ENCODE data around the gene ZACN.
A peak's percentile ranks its signal among the peaks of the same experiment; 100 is the strongest.

Gene ZACN

GRCh38 chr17:76071531-76072147 lies 7.3 kb upstream of the ZACN start:
- ChIA-PET POLR2A (interaction anchor here (1.0 kb wide), 1 partner anchor 282 kb away, joined by 3 read pairs; the partner anchor contains the start of gene PRPSAP1), CTCF (interaction anchor here (1.0 to 1.7 kb wide), 4 partner anchors 11 to 327 kb away, joined by 3 to 5 read pairs (median 3); no protein-coding TSS in a partner anchor)
- TF ChIP-seq CTCF (IDR thresholded peaks at IDR 0.05; ENCODE audit: control extremely low read depth, extremely low read depth, low read depth, missing control alignments): no peak
- peak; percentile 66 for DNase-seq (ENCODE audit: extremely low spot score)

- ChIA-PET POLR2A (interaction anchor here (1.0 kb wide), 1 partner anchor 282 kb away, joined by 3 read pairs; the partner anchor contains the start of gene PRPSAP1), CTCF (interaction anchor here (1.0 to 1.7 kb wide), 4 partner anchors 11 to 326 kb away, joined by 3 to 5 read pairs (median 3); no protein-coding TSS in a partner anchor)
- TF ChIP-seq CTCF (IDR thresholded peaks at IDR 0.05; ENCODE audit: control extremely low read depth, extremely low read depth, low read depth, missing control alignments): no peak
- DNase-seq (ENCODE audit: extremely low spot score): peak; percentile 95
Measured at GRCh38 chr17:76072148-76072858, 6.7 kb upstream of the ZACN start, which contains the start of gene SRP68. TSS of gene SRP68 (minus strand) at chr17:76072517. CDS start at chr17:76072491, 26 bp downstream.

GRCh38 chr17:76074390-76075363 lies 4.3 kb upstream of the ZACN start, which contains the start of gene GALR2:
TSS of gene GALR2 (plus strand) at chr17:76074781. CDS start at chr17:76074884, 103 bp downstream.
- POLR2A ChIA-PET: no interaction called here
- CTCF ChIA-PET: interaction anchor here (0.8 to 1.3 kb wide), 2 partner anchors 9 to 11 kb away, joined by 3 to 4 read pairs; no protein-coding TSS in a partner anchor
- no peak for DNase-seq (ENCODE audit: extremely low spot score)
- TF ChIP-seq CTCF (IDR thresholded peaks at IDR 0.05; ENCODE audit: control extremely low read depth, extremely low read depth, low read depth, missing control alignments): no peak

- CTCF ChIA-PET: interaction anchor here (1.2 to 1.3 kb wide), 2 partner anchors 8 to 204 kb away, joined by 3 to 4 read pairs; no protein-coding TSS in a partner anchor
- TF ChIP-seq CTCF (IDR thresholded peaks at IDR 0.05; ENCODE audit: control extremely low read depth, extremely low read depth, low read depth, missing control alignments): no peak
- POLR2A ChIA-PET: no interaction called here
- DNase-seq (ENCODE audit: extremely low spot score): no peak
Measured at GRCh38 chr17:76075364-76076145, 3.4 kb upstream of the ZACN start.

- no peak for TF ChIP-seq CTCF (IDR thresholded peaks at IDR 0.05; ENCODE audit: control extremely low read depth, extremely low read depth, low read depth, missing control alignments)
- no peak for DNase-seq (ENCODE audit: extremely low spot score)
- POLR2A ChIA-PET: no interaction called here
- CTCF ChIA-PET: interaction anchor here (1.2 kb wide), 1 partner anchor 204 kb away, joined by 3 read pairs; no protein-coding TSS in a partner anchor
Measured at GRCh38 chr17:76076146-76076764, 2.7 kb upstream of the ZACN start.
